RKO (cell line): ENCODE data around the gene CATSPERB.
"Not testable (repeated sequence)": the region's sequence is repeated elsewhere in the genome, so short reads cannot be mapped to it uniquely, and the experiment has no call there.

Source experiments
- DNase-seq: peaks from one replicate; pipeline ENCODE4 v3.0.0-alpha.2; 2016; ENCODE audit warnings: low spot score

The CATSPERB gene

GRCh38 chr14:91731986-91732385, at the start of gene CATSPERB:
CATSPERB (minus strand) TSS chr14:91732086; CDS start chr14:91729479, 2,607 bp downstream.
- DNase-seq: no peak

GRCh38 chr14:91780452-91780851, 48.6 kb upstream of the CATSPERB start:
- DNase-seq: no peak

- DNase-seq: no peak
Observed at GRCh38 chr14:91778217-91778616, 46.3 kb upstream of the CATSPERB start.

- no peak for DNase-seq
Observed at GRCh38 chr14:91774140-91775096, 42.5 kb upstream of the CATSPERB start.

GRCh38 chr14:91770185-91770584, 38.3 kb upstream of the CATSPERB start:
- DNase-seq: no peak

DNA sequence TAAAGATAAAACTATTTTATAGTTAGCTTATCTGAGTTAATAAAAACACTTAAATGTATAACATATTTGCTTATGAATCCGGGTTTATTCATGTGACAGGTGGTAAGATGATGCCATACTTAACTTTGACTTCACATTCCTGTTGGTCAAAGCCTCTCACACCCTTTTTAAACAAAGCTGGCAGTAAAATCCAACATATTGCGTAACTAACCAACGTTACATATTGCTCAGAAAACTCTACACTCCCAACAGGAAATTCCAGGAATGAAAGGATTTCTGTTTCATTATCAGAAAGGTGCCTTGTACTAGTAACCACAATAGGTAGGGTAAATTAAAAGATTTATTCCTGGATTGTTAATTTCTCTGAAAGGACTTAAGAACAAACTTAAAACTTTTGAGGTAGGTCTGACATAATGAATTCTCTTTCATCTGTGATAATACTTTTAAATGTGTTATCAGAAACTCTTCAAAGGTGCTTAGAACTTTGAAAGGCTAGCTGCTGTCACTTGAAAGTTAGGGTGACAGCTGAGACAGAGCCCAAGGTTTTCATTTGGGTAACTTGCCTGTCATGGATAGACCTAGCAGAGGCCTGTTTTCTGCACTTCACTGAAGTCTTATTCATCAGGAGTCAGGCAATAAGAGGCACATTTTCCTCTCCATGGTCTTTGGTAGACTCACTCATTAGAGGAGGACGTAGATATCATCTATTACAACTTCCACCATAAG, 23.8 kb upstream of the CATSPERB start:
- no peak for DNase-seq

- no peak for DNase-seq
Observed at GRCh38 chr14:91754819-91755218, 22.9 kb upstream of the CATSPERB start.

DNA sequence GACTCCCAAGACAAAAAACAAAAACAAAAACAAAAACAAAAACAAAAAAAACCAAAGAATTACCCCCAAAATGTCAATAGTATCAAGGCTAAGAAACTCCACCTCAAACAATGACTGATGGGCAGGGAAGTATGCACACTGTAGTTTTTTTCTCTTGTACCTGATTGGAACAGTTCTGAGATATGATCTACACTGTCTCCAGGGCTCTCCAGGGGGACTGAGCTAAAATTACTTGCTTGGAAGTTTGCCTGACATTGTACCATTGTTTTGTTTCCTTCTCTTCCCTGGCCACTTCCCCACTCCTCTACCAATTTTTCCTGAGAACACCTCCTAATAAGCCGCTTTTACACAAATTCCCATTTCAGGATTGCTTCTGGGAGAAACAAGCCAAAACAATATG, 22.3 kb upstream of the CATSPERB start:
- no peak for DNase-seq

DNA sequence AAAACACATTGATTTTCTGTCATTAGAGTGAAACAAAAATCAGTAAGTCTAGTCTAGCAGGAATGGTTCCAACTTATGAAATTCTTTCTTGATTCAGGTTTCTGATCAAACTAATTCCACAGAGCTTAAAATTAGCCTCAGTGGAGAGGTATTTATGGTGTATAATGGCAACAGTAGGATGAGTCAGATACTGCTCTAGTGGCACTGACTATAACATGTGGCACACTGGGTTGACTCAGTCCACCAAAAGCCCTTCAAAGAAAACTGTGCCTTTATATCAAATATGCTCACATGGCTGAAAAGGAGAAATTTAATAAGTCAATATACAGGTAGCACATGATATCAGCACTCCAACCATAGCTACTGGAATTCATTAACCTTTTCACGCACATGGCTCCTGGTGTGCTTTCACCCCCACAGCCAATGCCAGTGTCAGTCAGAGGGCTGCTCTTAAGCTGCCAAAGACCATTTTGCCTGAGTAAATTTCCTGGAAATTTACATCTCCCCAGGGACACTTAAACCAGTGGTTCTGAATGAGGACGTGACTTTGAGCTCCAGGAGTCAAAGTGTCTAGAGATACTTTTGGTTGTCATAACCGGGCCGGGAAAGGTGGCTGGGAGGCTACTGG, 21.7 kb upstream of the CATSPERB start:
- peak; percentile 43 for DNase-seq

DNA sequence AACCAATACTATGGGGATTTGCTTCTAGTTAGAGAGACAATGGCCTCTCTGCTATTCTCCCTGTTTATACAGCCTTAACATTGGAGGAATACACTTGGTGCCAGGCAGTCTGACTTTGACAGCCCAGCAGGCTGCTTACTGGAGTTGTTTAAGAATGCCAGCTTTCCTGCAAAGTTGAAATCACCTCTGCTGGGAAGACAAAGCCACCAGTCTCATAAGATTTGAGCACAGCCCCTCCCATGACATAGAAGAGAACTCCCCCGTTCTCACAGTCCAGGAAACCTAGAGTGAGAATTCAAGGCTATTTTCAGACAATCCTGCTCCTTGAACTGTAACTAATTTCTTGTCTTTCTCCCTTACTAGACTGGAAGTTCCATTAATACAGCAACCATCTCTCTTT, 21.1 kb upstream of the CATSPERB start:
- no peak for DNase-seq

DNA sequence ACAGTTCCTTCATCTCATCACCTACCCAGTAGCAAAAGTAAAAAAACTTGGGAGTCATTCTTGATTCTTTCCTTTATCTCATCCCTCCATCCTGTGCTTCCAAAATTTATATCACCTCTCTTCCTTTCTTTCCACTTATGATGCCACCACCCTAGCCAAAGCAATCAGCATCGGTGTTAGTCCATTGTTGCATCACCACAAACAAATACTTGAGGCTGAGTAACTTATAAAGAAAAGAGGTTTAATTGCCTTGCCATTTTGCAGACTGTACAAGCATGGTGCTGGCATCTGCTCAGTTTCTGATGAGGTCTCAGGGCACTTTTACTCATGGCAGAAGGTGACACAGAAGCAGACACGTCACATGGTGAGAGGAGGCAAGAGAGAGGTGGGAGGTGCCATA, 19.8 kb upstream of the CATSPERB start:
- no peak for DNase-seq

DNA sequence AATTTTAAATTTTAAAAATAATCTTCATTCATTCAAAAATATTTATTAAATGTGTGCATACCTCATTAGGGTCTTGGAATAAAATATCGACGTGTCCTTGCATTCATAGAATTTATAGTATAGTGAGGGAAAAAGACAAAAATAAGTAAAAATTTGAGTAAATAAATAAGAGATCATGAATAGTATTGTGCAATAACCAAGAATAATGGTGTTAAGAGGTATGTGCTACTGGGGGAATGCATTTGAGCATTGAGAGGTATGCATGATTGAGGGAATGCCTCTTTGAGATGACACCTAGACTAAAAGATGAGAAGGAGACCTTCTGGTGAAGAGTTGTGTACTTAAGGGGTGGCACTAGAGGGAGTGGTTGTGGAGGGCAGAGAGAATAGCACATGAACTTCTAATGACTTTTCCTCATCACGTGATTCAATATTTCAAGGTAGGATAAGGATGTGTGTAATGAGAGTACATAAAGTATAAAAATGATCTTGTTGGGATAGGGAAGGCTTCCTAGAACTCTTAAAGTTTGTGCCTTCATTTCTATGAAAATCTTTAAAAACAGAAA, 18.8 kb upstream of the CATSPERB start:
- no peak for DNase-seq

- DNase-seq: no peak
Observed at GRCh38 chr14:91749868-91750267, 18.0 kb upstream of the CATSPERB start.

- DNase-seq: no peak
Observed at GRCh38 chr14:91748049-91748448, 16.2 kb upstream of the CATSPERB start.

DNA sequence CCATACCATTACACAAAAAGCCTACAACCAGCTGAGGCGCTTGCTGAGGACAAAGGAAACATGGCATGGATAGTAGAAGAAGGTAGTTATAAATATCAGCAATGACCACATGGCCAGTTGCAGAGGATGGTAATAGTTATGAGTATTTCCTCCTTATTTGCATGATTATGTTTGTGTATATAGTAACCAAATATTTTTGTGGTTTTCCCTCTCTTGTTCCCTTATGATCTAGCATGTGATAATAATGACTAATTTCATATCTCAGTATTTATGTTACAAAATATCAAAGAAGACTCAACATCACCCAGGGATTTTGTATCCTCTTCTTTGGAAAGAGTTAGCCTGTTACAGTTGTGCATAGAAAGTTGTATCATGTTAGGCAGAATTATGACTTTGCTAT, 13.5 kb upstream of the CATSPERB start:
- no peak for DNase-seq

DNA sequence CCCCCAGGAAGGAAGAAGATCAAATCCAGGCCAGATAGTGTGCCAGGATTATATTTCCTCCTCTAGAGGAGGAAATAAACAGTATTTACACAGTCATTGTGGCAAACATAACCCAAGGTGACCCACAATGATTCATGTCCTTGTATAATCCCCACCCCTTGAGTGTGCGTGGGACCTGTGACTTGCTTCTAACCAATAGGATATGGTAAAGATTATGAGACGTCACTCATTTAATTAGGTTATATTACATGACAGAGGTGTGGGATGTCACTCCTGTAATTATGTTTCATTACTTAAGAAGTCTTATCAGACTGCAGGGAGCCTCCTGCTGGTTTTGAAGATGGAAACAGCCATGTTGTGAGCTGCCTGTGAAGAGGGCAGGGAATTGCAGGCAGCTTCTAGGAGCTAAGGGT, 12.2 kb upstream of the CATSPERB start:
- DNase-seq: peak; percentile 40

- no peak for DNase-seq
Observed at GRCh38 chr14:91743305-91743653, 11.4 kb upstream of the CATSPERB start.

DNA sequence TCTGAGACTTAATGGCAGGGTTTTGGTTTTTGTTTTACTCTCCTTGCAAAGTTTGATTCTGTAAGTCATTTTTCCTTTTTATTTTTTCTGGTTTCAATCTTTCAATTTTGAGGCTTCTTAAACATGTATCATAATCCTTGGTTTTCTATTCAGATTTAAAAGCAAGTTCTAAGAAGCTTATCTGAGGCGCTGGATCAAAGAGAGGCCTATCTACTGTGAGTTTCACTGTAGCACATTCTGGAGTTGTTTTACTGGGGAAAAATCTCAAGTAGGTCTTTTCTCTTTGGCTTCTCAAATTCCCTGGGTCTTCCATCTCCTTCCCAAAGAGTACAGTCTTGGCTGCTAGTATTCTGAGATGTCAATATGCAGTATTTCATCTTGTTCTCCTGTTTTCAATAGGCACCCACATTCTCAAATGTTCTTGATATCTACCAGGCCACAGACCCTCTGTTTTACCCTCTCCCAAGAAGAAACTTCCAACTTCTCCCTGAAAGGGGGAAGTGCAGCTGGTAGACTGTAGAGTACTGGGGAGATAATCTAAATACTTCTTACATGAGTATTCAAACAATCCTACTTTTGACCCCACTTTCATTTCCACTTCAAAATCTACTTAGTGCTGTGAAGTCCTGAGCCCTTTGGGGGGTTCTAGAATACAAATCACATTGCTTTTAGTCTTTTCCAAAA, 10.9 kb upstream of the CATSPERB start:
- DNase-seq: no peak

DNA sequence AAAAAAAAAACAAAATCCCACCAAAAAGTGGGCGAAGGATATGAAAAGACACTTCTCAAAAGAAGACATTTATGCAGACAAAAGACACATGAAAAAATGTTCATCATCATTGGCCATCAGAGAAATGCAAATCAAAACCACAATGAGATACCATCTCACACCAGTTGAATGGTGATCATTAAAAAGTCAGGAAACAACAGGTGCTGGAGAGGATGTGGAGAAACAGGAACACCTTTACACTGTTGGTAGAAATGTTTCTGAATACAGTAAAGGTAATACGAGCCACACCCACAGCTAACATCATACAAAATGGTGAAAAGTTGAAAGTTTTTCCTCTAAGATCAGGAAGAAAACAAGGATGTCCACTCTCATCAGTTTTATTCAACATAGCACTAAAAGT, 8.0 kb upstream of the CATSPERB start:
- DNase-seq: not testable (repeated sequence)

DNA sequence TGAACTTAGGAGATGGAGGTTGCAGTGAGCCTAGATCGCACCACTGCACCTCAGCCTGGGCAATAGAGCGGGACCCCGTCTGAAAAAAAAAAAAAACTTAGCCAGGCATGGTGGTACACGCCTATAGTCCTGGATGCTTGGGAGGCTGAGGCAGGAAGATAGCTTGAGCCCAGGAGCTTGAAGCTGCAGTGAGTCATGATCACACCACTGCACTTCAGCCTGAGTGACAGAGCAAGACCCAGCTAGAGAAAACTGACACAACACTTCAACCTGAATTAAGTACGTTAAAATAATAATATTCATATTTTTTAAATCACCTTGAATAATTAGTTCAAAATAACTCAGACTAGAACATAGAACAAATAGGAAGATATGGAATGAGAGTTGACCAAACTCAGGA, 5.7 kb upstream of the CATSPERB start:
- no peak for DNase-seq

GRCh38 chr14:91732859-91733477, 1.1 kb upstream of the CATSPERB start:
- no peak for DNase-seq
